GM19328 (cell line): ENCODE results near the gene DNAJC3.
"Not testable (repeated sequence)": the region's sequence is repeated elsewhere in the genome, so short reads cannot be mapped to it uniquely, and the experiment has no call there.

Experiments
- ATAC-seq: cut with Tn5 transposase; IDR thresholded peaks from one replicate; pipeline ENCODE4 v1.9.1; 2021; ENCODE audit warnings: mild to moderate bottlenecking, moderate library complexity; ENCODE audit not compliant: unreplicated experiment

DNAJC3 gene

GRCh38 chr13:95713651-95714050 lies 36.7 kb downstream of the DNAJC3 start:
- ATAC-seq: no peak

- no peak for ATAC-seq
Observed at GRCh38 chr13:95714142-95714832, 37.3 kb downstream of the DNAJC3 start.

GRCh38 chr13:95716231-95716630 lies 39.3 kb downstream of the DNAJC3 start:
- ATAC-seq: no peak

- no peak for ATAC-seq
Observed at GRCh38 chr13:95722241-95722640, 45.3 kb downstream of the DNAJC3 start.

- ATAC-seq: no peak
Observed at GRCh38 chr13:95723438-95723837, 46.5 kb downstream of the DNAJC3 start.

- no peak for ATAC-seq
Observed at GRCh38 chr13:95724252-95724651, 47.3 kb downstream of the DNAJC3 start.

GRCh38 chr13:95726876-95727275 lies 49.9 kb downstream of the DNAJC3 start:
- no peak for ATAC-seq

GRCh38 chr13:95728957-95729356 lies 52.0 kb downstream of the DNAJC3 start:
- ATAC-seq: no peak

GRCh38 chr13:95734124-95734523 lies 57.2 kb downstream of the DNAJC3 start:
- ATAC-seq: no peak

- not testable (repeated sequence) for ATAC-seq
Observed at GRCh38 chr13:95740071-95740978, 63.4 kb downstream of the DNAJC3 start.

GRCh38 chr13:95740979-95741320 lies 64.0 kb downstream of the DNAJC3 start:
- ATAC-seq: no peak

GRCh38 chr13:95741584-95742563 lies 64.9 kb downstream of the DNAJC3 start:
- no peak for ATAC-seq

GRCh38 chr13:95743192-95743591 lies 66.3 kb downstream of the DNAJC3 start:
- no peak for ATAC-seq

- no peak for ATAC-seq
Observed at GRCh38 chr13:95745289-95745688, 68.3 kb downstream of the DNAJC3 start.

- ATAC-seq: no peak
Observed at GRCh38 chr13:95745752-95746151, 68.8 kb downstream of the DNAJC3 start.

- no peak for ATAC-seq
Observed at GRCh38 chr13:95749545-95749944, 72.6 kb downstream of the DNAJC3 start.

- ATAC-seq: no peak
Observed at GRCh38 chr13:95752677-95753076, 75.7 kb downstream of the DNAJC3 start.

- no peak for ATAC-seq
Observed at GRCh38 chr13:95754069-95754468, 77.1 kb downstream of the DNAJC3 start.

- ATAC-seq: no peak
Observed at GRCh38 chr13:95756072-95756471, 79.1 kb downstream of the DNAJC3 start.

GRCh38 chr13:95762626-95763025 lies 85.7 kb downstream of the DNAJC3 start:
- ATAC-seq: not testable (repeated sequence)

GRCh38 chr13:95763601-95764000 lies 86.7 kb downstream of the DNAJC3 start:
- no peak for ATAC-seq
